ENCODE results near the gene AEBP1. TPM values are rescaled to one million over a fixed set of nuclear protein-coding genes. Genes with fewer than 3 reads are reported as not detected.

Gene AEBP1
- total RNA-seq = 1 to 10 TPM; 3.6 to 6.0 TPM

GRCh38 chr7:44103923-44104859, at the start of gene AEBP1:
TSS of gene AEBP1 (plus strand) at chr7:44104345. CDS start at chr7:44104666, 321 bp downstream.

GRCh38 chr7:44065431-44066110, 38.6 kb upstream of the AEBP1 start, which contains the start of gene PGAM2:
TSS of gene PGAM2 (minus strand) at chr7:44065567. CDS start at chr7:44065529, 38 bp downstream.

GRCh38 chr7:44123190-44124003, 19.3 kb downstream of the AEBP1 start, which contains the start of gene POLD2:
TSS of gene POLD2 (minus strand) at chr7:44123548. CDS start at chr7:44122053, 1,495 bp downstream.

GRCh38 chr7:44141221-44141850, 37.2 kb downstream of the AEBP1 start, which contains the start of gene MYL7:
TSS of gene MYL7 (minus strand) at chr7:44141332. CDS start at chr7:44141305, 27 bp downstream.

Small RNA genes lying within 50 kb of the gene (microRNA-seq; reads per million reads assigned to microRNA genes)
- 2.1 reads per million, percentile 2 among the genes with 10 or more reads in this experiment for gene MIR6838 (ENCODE audit: borderline microRNAs expressed, borderline replicate concordance)

Other genes with a start within 250 kb of the AEBP1 start
- 10 to 100 TPM; 75.8 to 78.9 TPM for gene MRPS24, start 234.8 kb upstream of the AEBP1 start, total RNA-seq
- gene URGCP, start 197.7 kb upstream of the AEBP1 start, total RNA-seq = 10 to 100 TPM; 25.6 to 27.8 TPM
- gene UBE2D4, start 177.9 kb upstream of the AEBP1 start, total RNA-seq = 1 to 10 TPM; 6.7 to 7.0 TPM
- under 1 TPM in 1 of 2 experiments, not detected in 1; 0.13 TPM for gene SPDYE1, start 106.4 kb upstream of the AEBP1 start, total RNA-seq
- gene DBNL, start 59.6 kb upstream of the AEBP1 start, total RNA-seq = 100 to 1,000 TPM; 169 to 180 TPM
- gene PGAM2, start 38.8 kb upstream of the AEBP1 start, total RNA-seq = under 1 TPM in 1 of 2 experiments, not detected in 1; 0.25 TPM
- gene POLM, start 21.8 kb upstream of the AEBP1 start, total RNA-seq = 10 to 100 TPM; 32.5 to 35.1 TPM
- gene POLD2, start 19.2 kb downstream of the AEBP1 start, total RNA-seq = 10 to 100 TPM; 91.0 to 91.1 TPM
- gene MYL7, start 37.0 kb downstream of the AEBP1 start, total RNA-seq = not detected
- under 1 TPM in 1 of 2 experiments, not detected in 1; 0.14 TPM for gene GCK, start 85.1 kb downstream of the AEBP1 start, total RNA-seq
- gene YKT6, start 96.6 kb downstream of the AEBP1 start, total RNA-seq = 10 to 100 TPM; 54.1 to 56.2 TPM
- under 1 TPM in 1 of 2 experiments, not detected in 1; 0.10 TPM for gene CAMK2B, start 221.2 kb downstream of the AEBP1 start, total RNA-seq